Stimulated activated CD8-positive, alpha-beta memory T cell treated with anti-CD3 and anti-CD28 coated beads, Interleukin-4, amount 100 ng/mL, for 24 hours (primary cell): ENCODE measurements around the gene BBS9.

Experiments
- DNase-seq: peaks from one replicate; pipeline ENCODE4 v3.0.0-alpha.2; 2020; ENCODE audit warnings: low read depth

The BBS9 gene

DNA sequence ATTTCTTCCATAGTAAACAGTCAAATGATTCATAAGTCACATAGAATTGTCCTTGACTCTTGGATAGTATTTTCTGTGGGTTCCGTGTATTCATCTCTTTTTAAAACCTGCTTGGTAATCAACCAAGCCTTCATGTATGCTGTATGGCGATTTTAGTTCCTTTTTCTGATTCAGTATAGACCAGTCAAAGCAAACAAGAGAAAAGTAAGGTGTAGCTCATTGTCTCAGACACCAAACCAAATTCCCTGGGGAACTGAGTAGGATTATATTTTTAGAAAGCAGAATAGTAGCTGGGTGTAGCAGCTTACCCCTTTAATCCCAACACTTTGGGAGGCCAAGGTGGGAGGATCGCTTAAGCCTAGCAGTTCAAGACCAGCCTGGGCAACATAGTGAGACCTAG, 240.5 kb downstream of the BBS9 start:
- no peak for DNase-seq

DNA sequence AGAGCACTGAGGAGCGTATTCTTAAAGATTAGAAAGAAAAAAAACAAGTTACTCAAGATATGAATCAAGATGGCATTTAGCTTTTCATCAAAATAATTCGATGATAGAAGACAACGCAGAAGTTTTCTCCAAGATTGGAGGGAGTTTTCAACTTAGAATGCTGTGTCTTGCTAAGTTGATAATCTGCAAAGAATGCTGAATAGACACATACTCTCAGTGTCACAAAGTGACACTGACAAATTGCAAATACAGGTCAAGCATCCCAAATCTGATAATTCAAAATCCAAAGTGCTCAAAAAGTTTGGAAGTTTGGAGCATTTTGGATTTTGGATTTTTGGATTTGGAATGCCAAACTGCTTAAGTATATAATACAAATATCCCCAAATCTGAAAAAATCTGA, 243.8 kb downstream of the BBS9 start:
- no peak for DNase-seq

DNA sequence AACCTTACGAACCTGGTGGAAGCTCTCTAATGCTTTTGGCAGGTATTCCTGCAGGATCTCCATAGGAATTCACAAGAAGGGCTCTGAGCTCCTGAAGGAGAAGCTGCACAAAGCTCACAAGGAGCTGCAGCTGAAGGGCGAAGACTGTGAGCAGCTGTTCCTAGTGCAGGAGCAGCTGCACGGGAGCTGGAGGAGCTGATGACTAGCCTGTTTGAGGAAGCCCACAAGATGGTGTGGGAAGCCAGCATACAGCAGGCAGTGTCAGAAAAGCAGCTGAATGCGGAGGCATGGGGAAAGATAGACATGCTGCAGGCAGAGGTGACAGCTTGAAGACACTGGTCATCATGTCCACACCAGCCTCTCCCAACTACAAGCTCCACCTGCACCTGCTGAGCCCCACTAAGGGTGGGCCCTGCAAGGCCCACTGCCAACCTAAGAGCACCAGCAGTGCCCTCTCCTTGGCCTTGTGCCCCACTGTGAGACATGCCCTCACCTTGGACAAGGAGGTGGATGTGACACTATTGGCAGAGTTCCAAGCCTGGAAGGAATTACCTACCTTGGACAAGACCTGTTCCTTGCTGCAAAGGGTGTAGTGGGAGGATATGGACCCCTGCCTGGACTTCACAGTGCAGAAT, 250.6 kb downstream of the BBS9 start:
- DNase-seq: no peak

DNA sequence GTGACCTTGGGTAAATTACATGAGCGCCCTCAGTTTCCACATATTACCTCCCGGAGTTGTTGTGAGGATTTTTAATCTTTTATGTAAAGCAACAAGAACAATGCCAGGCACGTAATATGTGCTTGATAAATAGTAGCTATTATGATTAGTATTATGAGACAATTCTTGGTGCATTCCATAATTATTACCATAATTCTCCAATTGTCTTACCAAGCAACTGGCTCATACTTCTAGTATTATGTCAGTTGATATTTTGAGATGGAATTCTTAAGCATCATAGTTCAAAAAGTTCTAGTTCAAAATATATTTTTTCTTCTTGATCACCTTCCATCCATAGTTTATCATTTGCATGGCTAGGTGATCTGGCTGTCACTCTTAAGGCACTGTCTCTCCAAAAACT, 259.0 kb downstream of the BBS9 start:
- DNase-seq: no peak

DNA sequence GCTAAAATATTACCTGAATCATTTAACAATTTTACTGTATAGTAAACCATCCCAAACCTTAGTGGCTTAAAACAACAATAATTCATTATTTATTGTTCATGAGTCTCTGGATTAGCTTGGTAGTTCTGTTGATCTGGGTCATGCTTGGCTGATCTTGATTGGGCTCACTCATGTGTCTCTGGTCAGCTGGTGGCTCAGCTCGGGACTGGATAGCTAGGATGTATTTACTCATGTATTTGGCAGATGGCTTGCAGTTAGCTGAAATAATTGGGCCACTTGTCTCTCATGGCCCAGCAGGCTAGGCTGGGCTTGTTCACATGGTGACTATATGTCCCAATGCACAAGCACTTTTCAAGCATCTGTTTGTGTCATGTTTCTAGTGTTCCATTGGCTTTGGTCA, 262.8 kb downstream of the BBS9 start:
- DNase-seq: no peak

DNA sequence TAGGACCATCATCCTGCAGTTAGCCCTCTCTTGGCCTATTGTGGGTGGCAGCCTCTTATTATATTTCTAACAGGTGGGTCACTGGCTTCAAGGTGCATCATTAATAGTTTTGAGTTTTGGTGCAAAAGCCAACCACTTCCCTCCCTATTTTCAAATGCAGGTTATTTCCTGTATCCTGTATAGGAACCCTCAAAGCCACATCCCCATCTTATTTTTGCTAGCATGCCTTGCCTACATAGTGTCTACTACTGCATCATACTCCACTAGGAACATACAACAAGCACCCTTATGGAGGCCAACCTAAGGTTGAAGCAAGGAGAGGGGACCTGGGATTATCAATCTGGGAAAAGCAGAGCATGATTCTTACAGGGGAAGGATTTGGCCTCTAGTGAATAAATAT, 264.4 kb downstream of the BBS9 start:
- no peak for DNase-seq

DNA sequence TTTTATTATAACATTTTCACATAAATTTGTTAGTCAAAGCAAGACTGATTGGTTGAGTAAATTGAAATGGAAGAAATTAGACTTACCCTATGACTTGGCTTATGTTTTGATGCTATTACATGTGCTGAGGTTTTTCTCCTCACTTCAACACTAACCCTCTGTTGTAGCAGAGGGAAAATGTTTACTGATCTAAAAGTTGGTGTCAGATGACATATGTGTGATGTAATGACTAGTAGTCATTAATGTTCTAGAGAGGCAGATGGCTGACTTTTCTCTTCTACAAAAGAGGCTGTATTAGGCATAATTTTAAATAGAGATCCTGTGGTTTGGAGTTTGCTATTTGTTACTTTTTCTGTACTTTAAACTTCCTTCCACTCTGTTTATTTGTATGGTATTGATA, 266.0 kb downstream of the BBS9 start:
- DNase-seq: no peak

DNA sequence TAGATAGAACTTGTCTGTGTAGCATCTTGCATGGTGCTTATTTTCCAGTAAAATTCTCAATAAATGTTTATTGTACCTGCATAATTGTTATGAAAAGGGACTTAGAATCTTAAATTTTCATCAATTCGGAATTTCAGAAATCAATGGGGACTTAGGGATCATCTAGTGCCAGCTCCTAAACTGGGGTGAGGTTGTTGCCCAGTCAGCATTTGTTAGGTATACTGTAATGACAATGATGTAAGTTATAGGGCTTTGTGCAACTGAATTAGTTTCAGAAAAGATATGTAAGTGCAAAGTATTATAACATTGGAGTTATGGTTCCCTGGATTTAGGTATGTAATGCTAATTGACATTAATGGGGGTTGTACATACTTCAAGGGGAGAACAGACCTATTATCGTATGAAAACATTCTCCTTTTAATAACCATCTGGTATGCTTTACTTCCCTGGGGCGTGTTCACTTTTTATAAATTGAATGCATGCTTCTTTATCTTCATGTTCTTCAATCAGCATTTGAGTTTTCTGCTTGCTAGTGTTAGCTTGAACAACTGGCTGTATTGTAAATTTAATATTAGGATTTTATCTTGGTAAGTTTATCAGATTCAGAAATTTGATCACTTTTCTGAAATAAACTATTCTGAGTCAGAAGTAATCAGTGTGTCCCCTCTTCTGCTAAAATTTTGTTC, 270.3 kb downstream of the BBS9 start:
- no peak for DNase-seq

DNA sequence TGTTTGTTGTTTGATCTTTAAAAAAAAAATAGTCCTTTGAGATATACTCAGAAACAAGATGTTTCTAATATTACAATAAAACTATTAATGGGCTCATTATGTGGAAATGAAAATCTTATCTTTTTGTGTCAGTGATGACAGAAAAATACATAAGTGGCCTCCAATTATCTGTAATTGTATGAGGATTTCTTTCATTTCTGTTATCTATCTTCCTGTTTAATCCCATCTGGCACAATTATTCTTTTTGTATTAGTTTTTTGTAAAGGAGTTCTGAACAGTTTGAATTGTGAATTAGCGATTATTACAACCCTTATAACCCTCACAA, 270.8 kb downstream of the BBS9 start:
- DNase-seq: no peak

DNA sequence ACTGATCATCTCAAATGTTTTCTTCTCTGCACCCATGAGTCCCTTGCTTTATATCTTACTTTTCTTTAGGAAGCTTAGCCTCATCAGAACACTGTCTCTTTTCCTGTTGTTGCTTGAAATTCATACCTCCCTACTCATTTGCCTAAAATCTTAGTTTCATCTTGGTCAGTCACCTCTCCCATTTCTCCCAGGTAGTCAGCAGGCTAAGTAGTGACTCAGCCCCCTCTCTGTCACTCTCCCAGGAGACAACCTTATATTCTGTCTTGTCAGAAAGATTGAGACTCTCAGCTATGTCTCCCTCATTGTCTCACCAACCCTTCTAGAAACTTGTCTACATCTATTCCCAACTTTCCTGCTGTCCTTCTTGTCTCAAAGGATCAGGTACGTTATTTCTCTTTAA, 280.9 kb downstream of the BBS9 start:
- DNase-seq: no peak

DNA sequence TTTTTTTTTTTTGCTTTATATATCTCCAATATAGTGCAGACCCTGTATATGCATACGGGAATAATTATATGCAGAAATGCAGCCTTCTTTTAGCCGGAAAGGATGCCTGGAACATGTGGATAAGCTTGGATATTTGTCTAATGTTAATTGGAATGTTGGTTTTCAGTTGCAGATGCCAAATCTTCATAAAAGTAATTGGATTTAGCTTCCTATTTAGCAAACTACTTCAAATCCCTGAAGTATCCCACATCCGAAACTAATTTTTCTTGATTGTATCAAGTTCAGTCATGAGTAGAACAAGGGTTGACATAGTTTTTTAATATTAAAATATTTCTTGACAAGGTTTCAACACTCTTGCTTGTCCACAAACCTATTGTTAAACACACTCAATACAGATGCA, 281.7 kb downstream of the BBS9 start:
- DNase-seq: no peak

DNA sequence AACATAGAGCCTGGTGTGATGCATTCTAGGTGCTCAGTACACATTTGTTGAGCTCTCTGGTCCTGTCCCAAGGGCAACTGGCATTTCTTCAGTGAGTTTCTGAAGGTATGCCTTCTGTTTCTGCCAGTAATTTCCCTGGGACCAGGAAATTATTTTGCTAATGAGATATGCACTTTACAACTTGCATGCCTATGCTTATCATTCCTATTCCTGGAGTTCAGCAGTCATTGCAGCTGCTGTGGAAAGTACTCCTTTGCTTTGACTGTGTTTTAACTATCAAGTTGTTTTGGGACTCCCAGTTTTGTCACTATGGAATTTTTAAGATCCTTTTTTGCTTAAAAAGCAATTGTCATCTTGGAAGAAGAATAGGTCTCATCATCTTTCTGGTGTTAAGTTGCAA, 283.0 kb downstream of the BBS9 start:
- DNase-seq: no peak

DNA sequence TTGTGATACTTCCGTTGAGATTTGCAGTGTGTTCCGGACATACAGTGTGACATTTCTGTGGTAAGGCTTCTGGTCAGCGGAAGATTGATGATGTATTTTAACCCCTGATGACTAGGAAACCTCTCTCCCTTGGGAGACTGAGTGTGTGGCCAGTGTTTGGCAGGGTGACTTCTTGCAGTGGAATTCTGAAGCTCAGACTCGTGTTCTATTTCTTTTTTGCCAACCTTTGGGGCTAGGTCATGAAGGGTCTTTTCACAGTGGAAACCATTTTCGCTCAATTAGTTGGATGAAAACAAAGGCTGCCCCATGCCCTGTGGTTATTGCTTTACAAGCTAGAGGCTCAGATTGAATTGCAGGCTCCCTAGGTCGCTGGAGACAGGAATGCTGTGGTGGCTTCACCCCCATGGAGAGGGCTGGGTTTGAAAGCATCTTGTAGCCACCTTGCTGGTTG, 288.9 kb downstream of the BBS9 start:
- no peak for DNase-seq

DNA sequence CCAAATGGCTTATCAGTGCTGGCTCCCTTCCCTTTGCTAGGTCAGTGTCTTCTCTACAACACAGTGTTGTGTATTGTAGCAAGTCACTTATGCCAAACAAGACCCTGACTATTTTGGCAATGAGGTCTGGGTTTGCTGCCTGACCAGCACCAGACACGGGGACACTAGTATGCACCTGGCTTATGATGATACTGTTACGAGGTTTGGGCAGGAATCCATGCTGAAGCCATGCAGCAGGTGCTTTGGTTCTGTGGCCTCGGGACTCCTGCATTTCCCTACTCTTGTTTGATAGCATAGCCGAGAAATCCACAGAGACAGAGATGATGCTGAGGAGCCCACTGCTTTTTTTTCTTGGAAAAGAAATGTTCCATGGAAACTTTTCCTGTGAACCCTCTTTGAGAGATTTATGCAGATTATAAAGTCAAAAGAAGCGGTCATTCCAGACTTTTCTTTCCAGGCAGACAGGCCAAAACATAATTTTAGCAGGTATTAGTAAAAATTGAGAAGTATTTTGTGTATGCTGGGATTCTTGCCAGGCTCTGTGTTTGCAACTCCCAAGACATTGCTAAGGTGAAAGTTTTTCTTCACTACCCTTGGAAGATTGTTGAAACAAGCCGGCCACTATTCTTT, 291.1 kb downstream of the BBS9 start:
- no peak for DNase-seq

DNA sequence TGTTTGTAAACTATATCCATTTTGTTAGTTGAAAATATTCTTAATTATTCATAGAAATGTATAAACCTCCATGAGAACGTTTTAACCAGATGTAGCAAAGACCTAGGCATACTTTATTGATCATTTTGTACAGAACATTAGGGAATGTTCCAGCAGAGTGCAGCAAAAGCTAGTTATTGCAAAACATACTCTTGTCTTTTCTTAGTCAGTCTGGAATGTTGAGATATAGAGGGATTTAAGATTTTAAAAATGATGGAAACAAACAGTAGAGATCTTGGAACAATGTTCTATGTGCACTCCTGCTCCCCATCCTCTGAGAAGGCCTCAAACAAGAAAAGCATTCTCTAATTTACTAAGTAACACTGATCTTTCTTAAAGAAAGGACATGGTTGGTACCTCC, 292.1 kb downstream of the BBS9 start:
- DNase-seq: no peak

DNA sequence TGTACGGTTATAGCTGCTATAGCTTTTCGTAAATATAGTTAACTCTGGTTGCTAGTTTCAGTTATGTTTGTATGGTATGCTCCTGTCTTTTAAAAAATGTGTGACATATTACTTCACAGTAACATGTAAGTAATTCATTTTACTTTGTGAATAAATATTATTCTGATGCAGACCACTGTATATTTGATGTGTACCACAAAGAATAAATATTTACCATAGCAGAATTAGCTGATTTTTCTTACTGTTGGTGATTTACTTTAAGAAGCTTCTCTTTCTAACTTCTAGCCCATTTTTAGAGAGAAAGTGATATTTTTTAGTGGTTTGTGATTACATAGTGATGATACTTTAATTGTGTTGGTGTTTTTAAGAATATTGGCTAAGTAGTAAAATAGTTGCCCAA, 292.8 kb downstream of the BBS9 start:
- DNase-seq: no peak

DNA sequence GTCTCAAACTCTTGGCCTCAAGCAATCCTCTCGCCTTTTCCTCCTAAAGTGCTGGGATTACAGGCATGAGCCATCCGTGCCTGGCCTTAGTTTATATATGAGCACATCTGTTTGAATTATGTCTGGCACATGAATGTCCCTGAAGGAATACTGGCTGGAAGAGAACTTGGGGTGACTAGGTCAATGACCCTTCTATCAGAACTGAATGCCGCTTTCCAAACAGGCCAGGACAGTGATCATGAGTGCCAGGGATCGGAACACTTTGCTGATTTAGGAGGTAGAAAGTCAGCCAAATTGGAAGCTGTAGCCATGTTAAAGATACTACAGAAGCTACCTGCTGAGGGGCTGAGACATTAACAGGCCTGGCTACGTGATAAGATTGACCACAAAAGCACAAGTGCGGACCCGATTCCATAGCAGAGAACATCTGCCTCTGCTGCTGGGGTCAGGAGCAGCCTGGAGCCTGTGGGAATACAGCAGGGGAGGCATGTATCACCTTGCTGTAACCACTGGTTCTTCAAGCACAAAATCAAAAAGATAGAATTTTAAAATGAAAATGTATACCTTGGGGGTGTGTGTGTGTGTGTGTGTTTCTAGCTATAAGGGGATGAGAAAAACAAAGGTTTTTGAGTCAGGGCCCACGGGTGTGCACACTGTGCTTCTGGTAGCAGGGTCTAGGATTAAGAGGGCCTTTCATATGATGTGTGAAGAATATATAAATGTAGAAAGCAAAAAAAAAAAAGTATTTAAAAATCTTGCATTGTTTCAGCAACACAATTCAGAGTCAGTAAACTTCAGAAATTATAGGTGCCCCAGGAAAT, 293.7 kb downstream of the BBS9 start:
- no peak for DNase-seq

DNA sequence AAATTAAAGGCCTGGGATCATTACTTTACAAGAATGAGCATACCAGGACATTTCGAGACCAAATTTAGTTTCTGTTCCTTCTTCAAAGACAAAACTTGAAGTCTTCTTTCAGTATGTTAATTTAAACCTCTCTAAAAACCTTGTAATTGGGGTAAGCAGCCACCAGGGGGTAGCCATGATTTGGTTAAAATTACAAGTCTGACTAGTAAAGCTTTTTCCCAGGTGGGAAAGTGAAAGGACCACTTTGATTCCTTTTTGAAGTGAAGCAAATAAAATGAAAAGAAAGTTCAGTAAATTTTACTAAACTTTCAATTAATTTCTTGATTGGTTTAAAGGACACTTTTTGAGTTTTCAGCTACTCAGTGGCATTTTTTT, 294.3 kb downstream of the BBS9 start:
- no peak for DNase-seq

DNA sequence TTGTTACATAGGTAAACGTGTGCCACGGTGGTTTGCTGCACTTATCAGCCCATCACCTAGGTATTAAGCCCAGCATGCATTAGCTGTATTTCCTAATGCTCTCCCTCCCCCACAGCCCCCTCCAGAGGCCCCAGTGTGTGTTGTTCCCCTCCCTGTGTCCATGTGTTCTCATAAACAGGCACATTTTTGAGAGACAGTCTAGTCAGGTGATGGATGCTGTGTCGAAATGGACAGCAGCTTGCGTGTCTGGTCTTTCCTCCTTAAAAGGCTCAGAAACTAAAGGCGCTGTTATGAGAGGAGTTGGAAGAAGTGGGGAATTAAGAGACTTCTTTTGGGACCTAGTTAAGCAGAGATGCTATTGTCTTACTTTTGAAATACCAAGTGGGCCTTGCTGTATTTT, 296.0 kb downstream of the BBS9 start:
- no peak for DNase-seq

DNA sequence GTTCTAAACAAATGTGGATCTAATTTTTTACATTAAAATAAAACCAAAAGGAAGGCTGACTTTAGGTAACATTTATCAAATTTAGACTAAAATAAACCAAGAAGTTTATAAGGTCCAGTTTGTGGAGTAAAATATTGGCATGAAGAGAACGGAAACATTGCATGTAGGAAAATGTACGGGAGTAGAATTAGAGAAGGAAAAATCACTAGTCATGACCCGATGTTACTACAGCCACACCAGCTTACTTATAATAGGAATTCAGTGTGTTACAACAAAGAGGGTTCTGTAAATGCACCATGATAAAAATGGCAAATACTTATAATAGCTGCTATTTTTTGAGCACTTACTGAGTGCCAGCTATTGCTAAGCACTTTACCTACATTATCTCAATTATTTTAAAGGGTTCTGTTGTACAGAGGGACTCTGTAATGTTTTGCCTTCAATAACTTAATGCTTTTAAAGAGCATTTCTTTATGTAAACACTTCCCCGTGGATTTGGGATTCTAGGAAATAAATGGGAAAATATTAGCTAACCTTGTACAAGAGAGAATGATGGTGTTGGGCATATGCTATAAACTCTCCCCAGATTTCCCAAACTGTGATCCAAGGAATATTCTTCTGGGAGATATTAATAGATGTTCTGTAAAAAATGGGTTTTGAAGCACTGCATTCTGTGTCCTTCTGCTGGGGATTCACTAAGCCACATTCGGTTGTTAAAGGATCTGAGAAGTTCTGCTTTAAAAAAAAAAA, 296.7 kb downstream of the BBS9 start:
- no peak for DNase-seq

DNA sequence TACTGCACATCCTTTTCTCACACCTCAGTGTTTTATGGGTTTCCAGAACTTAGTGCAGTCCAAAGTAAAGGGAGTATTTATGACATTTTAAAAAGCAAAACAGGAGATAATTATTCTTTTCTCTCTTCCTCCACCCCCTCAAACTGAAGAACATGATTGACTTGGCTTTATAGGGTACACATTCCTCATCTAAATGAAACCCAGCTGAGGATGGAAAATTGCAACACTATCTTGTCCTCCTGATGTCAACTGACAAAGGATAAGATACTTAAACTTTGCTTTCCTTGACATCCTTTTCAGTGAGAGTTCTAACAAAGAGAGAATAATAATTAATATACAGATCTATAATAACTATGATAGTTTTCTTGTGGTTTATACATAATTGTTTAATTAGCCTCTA, 299.1 kb downstream of the BBS9 start:
- no peak for DNase-seq

DNA sequence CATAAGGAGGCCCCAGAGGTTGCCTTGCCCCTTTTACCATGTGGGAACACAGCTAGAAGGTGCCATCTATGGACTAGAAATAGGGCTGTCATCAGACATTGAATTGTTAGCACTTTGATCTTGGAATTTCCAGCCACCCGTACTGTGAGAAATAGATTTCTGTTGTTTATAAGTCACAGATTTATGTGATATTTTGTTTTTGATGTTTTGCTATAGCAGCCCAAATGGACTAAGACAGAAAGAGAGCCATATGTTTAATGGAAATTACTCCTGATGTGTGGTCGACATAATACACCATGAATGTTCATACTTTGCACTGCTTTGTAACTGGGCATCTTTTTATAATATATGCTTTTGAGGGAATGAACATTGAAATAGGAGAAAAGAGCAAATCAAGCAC, 302.2 kb downstream of the BBS9 start:
- no peak for DNase-seq
